NT2/D1 (cell line): ENCODE measurements around the gene C7.

Source experiments
- SUZ12 ChIP-seq: IDR thresholded peaks from 2 replicates; pipeline ENCODE4 v1.6.1; 2011; ENCODE audit not compliant: insufficient read length, insufficient read depth; ENCODE audit errors: extremely low read depth
- YY1 ChIP-seq: IDR thresholded peaks from 2 replicates; pipeline ENCODE4 v1.6.1; 2011; ENCODE audit not compliant: insufficient read length, insufficient read depth

DNA sequence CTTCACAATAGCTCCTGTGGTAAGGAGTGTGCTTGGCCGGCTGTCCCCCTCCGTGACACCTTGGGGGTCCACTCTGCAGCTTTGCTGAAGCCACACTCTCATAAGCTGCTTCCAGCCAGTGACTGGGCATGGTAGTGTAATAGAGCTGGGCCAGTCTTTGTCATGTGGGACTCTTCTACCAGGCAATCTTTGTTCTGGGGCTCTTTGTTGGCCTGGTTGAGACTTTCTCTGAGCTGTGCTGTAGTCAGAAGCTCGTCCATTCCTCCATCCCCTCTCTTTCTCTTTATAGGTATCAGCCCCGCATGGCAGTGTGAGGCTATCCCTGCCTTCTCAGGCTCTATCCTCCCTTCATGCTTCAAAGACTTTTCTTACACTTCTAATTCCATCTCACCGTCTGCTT lies 42.5 kb upstream of the C7 start:
- TF ChIP-seq YY1 (no peak), SUZ12 (no peak)
